ENCODE data around the gene PARVA. TPM values are rescaled to one million over a fixed set of nuclear protein-coding genes. Genes with fewer than 3 reads are reported as not detected.

The PARVA gene
- total and polyA plus RNA-seq, 2 of the 4 experiments (the other 2 are of a cell fraction): 65.2 to 80.2 TPM

- in situ Hi-C loops (cut with MboI; ENCODE audit: low sequenced_read_pairs): loop anchor here (5.0 to 10.0 kb wide), 2 partner anchors 264 to 491 kb away; no protein-coding TSS in a partner anchor
- intact Hi-C loops (cut with micrococcal nuclease): loop anchor here (2.0 to 5.0 kb wide), 2 partner anchors 83 to 479 kb away; no protein-coding TSS in a partner anchor
- H2AK9ac ChIP-seq (replicated peaks; ENCODE audit: low read depth, low read length, poor library complexity): peak overlapping the region; percentile 13
- H2AK5ac ChIP-seq (ENCODE audit: low read depth, low read length): peak overlapping the region; percentile 83; the same call in 1 of the 2 replicates
- H4K91ac ChIP-seq (ENCODE audit: insufficient read depth, low read depth, low read length): peak overlapping the region; percentile 100
- peak overlapping the region; percentile 99 for H3K27ac ChIP-seq (ENCODE audit: insufficient read depth, low read length)
- H3K14ac ChIP-seq (replicated peaks; ENCODE audit: low read depth, low read length): peak overlapping the region; percentile 72
- no peaks in the 10 kb centered on the region for H3K27me3 ChIP-seq (ENCODE audit: control insufficient read depth, insufficient read depth, low read length)
- peak overlapping the region; percentile 40; the same call in 2 of the 3 replicates for H2BK15ac ChIP-seq (ENCODE audit: low read depth, low read length)
- peaks cover 23% of the 10 kb centered on the region for H4K20me1 ChIP-seq (ENCODE audit: insufficient read depth, low read length)
- peak; percentile 54 for DNase-seq
- 8% methylated on average over 2 of the region's 9 CpGs; no CpG with 5 or more reads in 1 of the 2 experiments for WGBS, 2 experiments (ENCODE audit: extremely low coverage in 2 of 2, insufficient read length in 1 of 2)
- peaks cover 56% of the 10 kb centered on the region for H3K4me1 ChIP-seq (ENCODE audit: control insufficient read depth, insufficient read depth, low read length)
- peak overlapping the region; percentile 70 for H3K4me2 ChIP-seq (ENCODE audit: low read depth, low read length)
- peak overlapping the region; percentile 64 for H3K9ac ChIP-seq (ENCODE audit: low read depth, low read length)
- H3K23ac ChIP-seq (ENCODE audit: low read depth, low read length): peak overlapping the region; percentile 39; the same call in 1 of the 2 replicates
- H3K4ac ChIP-seq (ENCODE audit: low read depth, low read length): peak overlapping the region; percentile 83
- TF ChIP-seq, protein P1, sequence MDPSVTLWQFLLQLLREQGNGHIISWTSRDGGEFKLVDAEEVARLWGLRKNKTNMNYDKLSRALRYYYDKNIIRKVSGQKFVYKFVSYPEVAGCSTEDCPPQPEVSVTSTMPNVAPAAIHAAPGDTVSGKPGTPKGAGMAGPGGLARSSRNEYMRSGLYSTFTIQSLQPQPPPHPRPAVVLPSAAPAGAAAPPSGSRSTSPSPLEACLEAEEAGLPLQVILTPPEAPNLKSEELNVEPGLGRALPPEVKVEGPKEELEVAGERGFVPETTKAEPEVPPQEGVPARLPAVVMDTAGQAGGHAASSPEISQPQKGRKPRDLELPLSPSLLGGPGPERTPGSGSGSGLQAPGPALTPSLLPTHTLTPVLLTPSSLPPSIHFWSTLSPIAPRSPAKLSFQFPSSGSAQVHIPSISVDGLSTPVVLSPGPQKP (IDR thresholded peaks at IDR 0.05; ENCODE audit: borderline replicate concordance, low read depth, low read length): no peak
- TF ChIP-seq SMC3 (IDR thresholded peaks at IDR 0.05; ENCODE audit: low read depth, low read length) (no peak), BHLHE40 (IDR thresholded peaks at IDR 0.05; ENCODE audit: low read depth, low read length) (0 out of 2 replicates have a peak, but pooled peaks have one; percentile 19), USF2 (IDR thresholded peaks at IDR 0.05; ENCODE audit: low read depth, low read length) (no peak), NFE2L2 (IDR thresholded peaks at IDR 0.05; ENCODE audit: low read depth, low read length) (no peak), RFX5 (IDR thresholded peaks at IDR 0.05; ENCODE audit: low read depth, low read length) (no peak), MAFK (IDR thresholded peaks at IDR 0.05; ENCODE audit: low read depth, low read length) (no peak)
- TF ChIP-seq, protein P2, sequence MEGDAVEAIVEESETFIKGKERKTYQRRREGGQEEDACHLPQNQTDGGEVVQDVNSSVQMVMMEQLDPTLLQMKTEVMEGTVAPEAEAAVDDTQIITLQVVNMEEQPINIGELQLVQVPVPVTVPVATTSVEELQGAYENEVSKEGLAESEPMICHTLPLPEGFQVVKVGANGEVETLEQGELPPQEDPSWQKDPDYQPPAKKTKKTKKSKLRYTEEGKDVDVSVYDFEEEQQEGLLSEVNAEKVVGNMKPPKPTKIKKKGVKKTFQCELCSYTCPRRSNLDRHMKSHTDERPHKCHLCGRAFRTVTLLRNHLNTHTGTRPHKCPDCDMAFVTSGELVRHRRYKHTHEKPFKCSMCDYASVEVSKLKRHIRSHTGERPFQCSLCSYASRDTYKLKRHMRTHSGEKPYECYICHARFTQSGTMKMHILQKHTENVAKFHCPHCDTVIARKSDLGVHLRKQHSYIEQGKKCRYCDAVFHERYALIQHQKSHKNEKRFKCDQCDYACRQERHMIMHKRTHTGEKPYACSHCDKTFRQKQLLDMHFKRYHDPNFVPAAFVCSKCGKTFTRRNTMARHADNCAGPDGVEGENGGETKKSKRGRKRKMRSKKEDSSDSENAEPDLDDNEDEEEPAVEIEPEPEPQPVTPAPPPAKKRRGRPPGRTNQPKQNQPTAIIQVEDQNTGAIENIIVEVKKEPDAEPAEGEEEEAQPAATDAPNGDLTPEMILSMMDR (conservative IDR thresholded peaks at IDR 0.05; ENCODE audit: low read depth, low read length): no peak
- no peak overlapping the region for H2AFZ ChIP-seq (replicated peaks; ENCODE audit: low read length, poor library complexity)
- ChIA-PET POLR2A (ENCODE audit: unreplicated experiment) (no interaction called here), CTCF (interaction anchor here (0.5 to 2.1 kb wide), 4 partner anchors 18 to 401 kb away, joined by 3 to 8 read pairs (median 4); no protein-coding TSS in a partner anchor)
- no TSS peak for BruUV-seq (replicated peaks)
- peak overlapping the region; percentile 98 for H4K5ac ChIP-seq (ENCODE audit: low read depth, low read length)
- dilution Hi-C loops (cut with HindIII; ENCODE audit: low sequenced_read_pairs, unreplicated experiment): no loop called here
- H3K56ac ChIP-seq (ENCODE audit: extremely low read depth, insufficient read depth, low read length): peak overlapping the region; percentile 49
- H3K18ac ChIP-seq (ENCODE audit: low read depth, low read length): peak overlapping the region; percentile 96
- H2BK120ac ChIP-seq (ENCODE audit: low read depth, low read length): peak overlapping the region; percentile 78
- H3K9me3 ChIP-seq (ENCODE audit: control insufficient read depth, insufficient read depth, low read length): no peaks in the 10 kb centered on the region
- H3K79me1 ChIP-seq (ENCODE audit: low read depth in 1 of 2, low read length in 2 of 2): peaks cover 32 to 94% of the 10 kb centered on the region in 2 experiments
- H3K9me1 ChIP-seq (ENCODE audit: insufficient read depth, low read length): peaks cover 26% of the 10 kb centered on the region
- peak overlapping the region; percentile 42 for H2BK20ac ChIP-seq (ENCODE audit: low read depth, low read length)
- peak overlapping the region; percentile 96 for H2BK5ac ChIP-seq (ENCODE audit: low read depth, low read length, poor library complexity, severe bottlenecking)
- H4K8ac ChIP-seq (ENCODE audit: low read depth in 2 of 2, low read length in 2 of 2): peak overlapping the region; percentile 81 to 83
- H3K4me3 ChIP-seq (ENCODE audit: insufficient read depth, low read depth, low read length): no peak overlapping the region
- no peaks in the 10 kb centered on the region for H3K36me3 ChIP-seq (ENCODE audit: control insufficient read depth, insufficient read depth, low read length)
- no peak for ATAC-seq (ENCODE audit: low read depth)
Measured at GRCh38 chr11:12413141-12414052, 36.0 kb downstream of the PARVA start.
